LNCAP (cell line): Measurements from ENCODE around the gene NFIB.

Source experiments
- CTCF ChIP-seq: fragments of 450-650 bp; IDR thresholded peaks from 2 replicates; pipeline ENCODE4 v1.5.1; 2017; ENCODE audit warnings: mild to moderate bottlenecking

NFIB gene

DNA sequence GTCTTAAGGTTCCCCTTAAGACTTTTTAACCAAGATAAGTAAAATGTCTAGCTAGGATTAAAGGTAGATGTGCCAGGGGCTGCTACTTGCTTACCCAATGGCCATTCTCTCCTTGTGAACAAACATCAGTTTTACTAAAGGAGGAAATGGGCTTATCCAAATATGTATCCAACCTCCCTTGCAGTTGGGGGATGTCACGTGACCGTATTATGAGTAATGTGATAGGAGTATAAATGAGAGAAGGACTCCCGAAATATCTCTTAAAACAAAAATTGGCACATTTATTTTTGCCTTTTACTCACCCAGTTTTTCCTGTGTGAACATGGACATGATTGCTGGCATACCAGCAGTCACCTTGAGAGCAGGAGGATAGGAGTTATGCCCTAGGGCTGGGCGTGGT is 247.9 kb downstream of the NFIB start:
- no peak for TF ChIP-seq CTCF

- no peak for TF ChIP-seq CTCF
Observed at GRCh38 chr9:14064940-14065339, 249.0 kb downstream of the NFIB start.

DNA sequence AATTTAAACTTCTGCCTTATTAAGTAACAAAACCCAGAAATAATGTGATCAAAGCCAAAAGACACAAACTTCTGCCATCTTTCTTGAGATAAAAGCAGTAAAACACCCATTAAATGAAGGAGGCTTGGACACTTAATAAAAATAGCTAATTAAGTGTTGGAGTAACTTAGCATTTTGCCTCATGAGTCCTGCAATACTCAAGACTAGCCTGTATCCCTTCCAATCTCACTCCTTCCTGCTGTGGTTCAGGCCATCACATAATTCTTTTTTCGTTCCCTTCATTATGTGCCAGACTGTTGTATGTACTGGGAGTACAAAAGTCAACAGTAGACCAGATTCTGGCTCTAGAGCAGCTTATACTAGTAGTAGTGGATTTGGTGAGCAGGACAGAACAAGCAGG is 250.2 kb downstream of the NFIB start:
- no peak for TF ChIP-seq CTCF

DNA sequence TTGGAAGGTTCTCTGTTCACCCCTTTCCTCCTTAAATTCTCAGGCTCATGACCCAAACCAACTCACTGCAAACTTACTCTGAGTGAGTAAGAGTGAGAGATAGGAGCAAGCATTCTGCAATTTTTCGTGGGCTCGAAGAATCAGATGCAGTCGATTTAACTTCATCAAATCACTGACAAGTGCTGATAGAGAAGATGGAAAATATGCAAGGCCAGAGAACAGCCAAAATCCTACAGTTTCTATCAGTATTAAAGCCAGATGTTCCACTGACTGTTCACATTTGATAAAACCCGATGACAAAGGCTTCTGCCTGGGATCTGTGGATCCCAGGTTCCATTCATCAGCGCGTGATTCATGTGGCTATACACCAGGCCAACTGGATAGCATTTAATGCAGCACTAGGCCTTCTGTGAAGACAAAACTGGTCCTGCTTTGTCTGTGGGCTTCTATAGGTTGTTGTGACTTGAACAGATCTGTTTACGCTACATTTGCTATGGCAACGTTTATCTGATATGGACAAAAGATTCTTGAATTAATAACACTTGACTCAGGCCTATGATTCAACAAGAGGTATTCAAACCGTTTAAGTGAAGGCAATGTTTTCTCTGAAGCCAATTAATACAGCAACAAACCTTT is 251.2 kb downstream of the NFIB start:
- TF ChIP-seq CTCF: no peak

DNA sequence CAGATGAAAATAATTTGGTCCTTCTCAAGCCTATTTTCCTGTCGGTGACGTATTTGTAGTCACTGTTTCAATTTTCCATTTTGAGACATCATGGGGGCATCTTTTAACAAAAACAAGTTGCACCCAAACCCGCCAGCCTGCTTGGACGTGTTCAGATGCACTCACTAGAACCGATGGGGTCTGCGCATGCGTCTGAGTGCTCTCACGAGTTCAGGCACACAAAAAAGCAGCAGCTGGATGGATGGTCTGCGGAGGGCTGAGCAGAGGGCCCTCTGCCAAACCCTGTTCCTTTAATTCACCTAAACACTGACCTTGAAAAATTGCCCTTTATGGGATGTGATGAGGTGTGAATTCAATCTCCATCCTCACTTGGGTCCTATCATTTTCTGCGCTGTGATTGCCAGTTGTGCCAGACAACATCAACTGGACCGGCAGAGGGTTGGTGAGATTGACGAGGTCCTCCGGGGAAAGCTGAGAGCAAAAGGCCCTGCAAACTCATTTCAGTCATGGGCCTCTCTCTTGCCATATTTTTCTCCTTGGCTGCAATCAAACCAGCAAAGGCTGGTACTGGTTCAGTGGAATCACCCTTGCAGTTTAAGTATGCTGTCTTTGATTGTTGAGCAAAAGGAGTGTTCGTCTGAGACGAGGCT is 251.9 kb downstream of the NFIB start:
- TF ChIP-seq CTCF: no peak

GRCh38 chr9:14058325-14058688 is 255.6 kb downstream of the NFIB start:
- TF ChIP-seq CTCF: no peak

DNA sequence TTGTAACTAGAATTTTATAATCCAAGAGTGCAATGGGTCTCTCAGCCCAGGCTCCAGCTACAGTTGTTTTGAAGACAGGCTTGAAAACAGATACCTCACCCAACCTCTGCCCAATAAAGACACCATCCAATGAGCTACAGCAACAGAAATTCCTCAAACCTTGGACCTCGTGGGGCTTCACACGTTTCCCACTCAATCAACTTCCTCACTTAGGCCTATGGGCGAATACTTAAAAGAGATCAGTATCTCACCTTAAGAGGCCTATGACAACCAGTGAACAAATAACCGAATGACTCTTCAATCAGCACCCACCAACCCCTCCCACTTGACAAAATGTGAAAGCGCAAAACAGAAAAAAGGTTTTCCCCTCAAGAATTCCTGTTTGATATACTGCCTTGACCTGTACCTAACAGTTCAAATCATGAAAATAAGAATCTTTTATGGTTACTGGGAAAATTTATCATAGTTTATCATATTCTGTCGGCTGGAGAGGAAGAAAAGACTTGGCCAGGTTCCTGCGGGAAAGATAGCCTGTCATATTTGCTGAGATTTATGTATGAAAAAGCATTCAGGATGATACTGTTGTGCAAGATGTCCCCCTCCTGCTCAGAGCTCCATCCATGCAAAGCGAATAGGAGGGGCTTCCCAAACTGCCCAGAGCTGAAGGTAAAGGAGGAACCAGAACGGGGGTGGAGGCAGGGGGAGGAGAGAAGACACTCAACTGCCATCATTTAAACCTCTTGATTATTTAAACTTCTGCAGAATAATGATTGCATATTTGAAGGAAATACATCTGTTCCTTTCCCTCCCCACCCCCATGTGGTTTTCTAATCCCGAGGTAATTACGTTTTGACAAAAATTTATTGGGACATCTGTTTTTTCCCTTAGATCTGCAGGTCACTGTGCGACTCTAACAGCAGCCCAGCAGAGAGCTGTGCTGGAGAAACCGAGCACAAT is 256.3 kb downstream of the NFIB start:
- TF ChIP-seq CTCF: no peak
